Measurements from ENCODE around the gene LTBP2. TPM values are rescaled to one million over a fixed set of nuclear protein-coding genes. Genes with fewer than 3 reads are reported as not detected.

Gene LTBP2
- total RNA-seq, 1 donor from 2014 or later: 2.9 TPM

DNA sequence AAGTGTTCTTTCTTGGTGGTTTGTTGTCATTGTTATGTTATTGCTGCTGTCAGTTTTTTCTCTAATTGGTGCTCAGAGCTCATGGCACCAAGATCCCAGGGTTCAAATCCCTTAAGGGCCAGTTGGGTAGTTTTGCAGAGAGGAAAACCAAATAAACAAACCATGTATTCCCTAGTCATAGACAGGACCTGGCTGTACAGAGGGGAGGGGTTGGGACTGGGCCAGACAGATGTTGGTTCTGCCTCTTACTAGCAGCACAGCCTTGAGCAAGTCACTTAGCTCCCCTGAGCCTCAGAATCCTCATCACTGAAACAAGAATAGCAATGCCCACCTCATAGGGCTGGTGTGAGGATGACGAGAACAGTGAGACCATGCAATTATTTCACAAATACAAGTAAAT, 53.4 kb downstream of the LTBP2 start:
- Mint-ChIP-seq H3K36me3 (no peaks in the 10 kb centered on the region), H3K27ac (no peak overlapping the region)

DNA sequence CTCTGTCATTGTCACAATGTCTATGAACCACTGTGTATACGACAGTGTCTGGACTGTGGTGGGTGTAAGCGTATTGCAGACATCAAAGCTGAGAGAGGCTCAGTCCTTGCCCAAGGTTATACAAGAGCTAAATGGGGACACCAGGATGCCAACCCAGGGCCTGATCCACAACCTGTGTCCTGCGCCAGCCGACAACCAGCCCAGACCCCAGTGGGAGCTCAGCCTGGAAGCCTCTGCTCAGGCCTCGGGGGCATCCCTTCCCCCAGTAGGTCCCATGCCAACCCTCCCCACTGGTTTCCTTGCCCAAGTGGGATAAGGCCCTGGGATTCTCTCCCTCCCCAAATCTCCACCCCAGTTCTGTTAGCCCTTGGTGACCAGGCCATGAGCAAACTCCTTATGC, 54.3 kb downstream of the LTBP2 start:
- Mint-ChIP-seq H3K27ac (no peak overlapping the region), H3K36me3 (no peaks in the 10 kb centered on the region), H3K27me3 (ENCODE audit: low read depth) (no peaks in the 10 kb centered on the region), H3K4me1 (peaks cover 18% of the 10 kb centered on the region), H3K9me3 (no peaks in the 10 kb centered on the region), H3K4me3 (no peak overlapping the region)
- TF ChIP-seq, protein P1, sequence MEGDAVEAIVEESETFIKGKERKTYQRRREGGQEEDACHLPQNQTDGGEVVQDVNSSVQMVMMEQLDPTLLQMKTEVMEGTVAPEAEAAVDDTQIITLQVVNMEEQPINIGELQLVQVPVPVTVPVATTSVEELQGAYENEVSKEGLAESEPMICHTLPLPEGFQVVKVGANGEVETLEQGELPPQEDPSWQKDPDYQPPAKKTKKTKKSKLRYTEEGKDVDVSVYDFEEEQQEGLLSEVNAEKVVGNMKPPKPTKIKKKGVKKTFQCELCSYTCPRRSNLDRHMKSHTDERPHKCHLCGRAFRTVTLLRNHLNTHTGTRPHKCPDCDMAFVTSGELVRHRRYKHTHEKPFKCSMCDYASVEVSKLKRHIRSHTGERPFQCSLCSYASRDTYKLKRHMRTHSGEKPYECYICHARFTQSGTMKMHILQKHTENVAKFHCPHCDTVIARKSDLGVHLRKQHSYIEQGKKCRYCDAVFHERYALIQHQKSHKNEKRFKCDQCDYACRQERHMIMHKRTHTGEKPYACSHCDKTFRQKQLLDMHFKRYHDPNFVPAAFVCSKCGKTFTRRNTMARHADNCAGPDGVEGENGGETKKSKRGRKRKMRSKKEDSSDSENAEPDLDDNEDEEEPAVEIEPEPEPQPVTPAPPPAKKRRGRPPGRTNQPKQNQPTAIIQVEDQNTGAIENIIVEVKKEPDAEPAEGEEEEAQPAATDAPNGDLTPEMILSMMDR (IDR thresholded peaks at IDR 0.05; ENCODE audit: unreplicated experiment): no peak
- no peak for DNase-seq (ENCODE audit: low spot score in 2 of 2, unreplicated experiment in 2 of 2)

More for the DNA sequence above, 53.4 kb downstream of the LTBP2 start:
- DNase-seq (ENCODE audit: low spot score in 2 of 2, unreplicated experiment in 2 of 2): no peak
- H3K27me3 Mint-ChIP-seq (ENCODE audit: low read depth): no peaks in the 10 kb centered on the region
- TF ChIP-seq, protein P1 (IDR thresholded peaks at IDR 0.05; ENCODE audit: unreplicated experiment): no peak
- H3K9me3 Mint-ChIP-seq: no peaks in the 10 kb centered on the region
- H3K4me1 Mint-ChIP-seq: peaks cover 27% of the 10 kb centered on the region
- H3K4me3 Mint-ChIP-seq: no peak overlapping the region

DNA sequence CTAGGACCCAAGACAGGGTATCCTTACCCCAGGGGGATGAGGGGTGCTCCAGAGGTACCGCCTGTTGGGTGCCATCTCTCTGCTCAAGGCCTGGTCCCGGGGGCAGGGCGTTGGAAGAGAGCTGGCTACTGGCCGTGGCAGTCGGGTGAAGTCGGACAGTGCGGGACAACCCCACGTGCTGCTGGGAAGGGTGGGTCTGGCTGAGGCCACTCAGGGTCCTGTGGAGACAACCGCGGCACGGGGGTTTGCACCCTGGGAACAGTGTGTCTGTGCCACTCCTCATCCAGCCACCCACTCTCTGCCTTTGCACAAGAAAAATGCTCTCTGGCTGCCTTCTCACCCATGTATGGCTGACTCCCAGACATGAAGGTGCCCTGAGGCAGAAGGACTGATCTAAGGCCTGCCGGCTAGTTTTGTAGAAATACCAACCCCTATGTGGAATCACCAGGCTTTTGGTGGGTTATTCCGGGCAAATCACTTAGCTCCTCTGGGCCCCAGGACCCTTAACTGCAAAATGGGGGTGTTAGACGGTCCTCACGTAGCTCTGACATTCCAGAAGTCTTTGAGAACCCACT, 56.5 kb downstream of the LTBP2 start:
- Mint-ChIP-seq H3K4me1 (peaks cover 14% of the 10 kb centered on the region), H3K27ac (no peak overlapping the region), H3K9me3 (no peaks in the 10 kb centered on the region), H3K4me3 (no peak overlapping the region), H3K36me3 (no peaks in the 10 kb centered on the region), H3K27me3 (ENCODE audit: low read depth) (no peaks in the 10 kb centered on the region)
- no peak for DNase-seq (ENCODE audit: low spot score in 2 of 2, unreplicated experiment in 2 of 2)
- TF ChIP-seq, protein P1 (IDR thresholded peaks at IDR 0.05; ENCODE audit: unreplicated experiment): no peak

DNA sequence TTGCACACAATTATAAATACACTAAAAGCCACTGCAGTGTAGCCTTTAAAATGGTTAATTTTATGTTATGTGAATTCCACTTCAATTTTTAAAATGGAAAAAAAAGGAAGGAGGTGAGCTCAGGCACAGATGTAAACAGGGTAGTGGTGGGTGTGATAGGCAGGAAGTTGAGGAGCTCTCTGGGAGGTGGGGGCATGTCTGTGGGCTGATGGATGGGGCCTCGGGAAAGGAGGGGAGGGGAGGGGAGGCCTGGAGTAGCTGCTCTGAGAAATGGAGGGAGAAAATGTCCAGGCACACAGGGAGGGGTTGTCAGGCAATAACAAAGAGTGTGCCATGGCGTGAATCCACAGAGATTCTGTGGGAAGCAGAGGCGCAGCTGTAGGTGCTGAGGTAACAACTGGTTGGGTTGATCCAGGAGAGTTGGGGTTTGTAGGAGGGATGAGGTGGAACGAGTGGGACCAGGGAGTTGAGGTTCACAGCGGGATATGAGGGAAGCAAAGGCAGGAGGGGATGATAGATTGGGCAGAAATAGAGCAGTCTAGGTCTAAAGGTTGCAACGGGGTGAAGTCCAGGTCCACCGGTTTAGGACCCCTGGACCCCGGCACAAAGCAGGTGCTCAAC, 57.2 kb downstream of the LTBP2 start:
- Mint-ChIP-seq H3K27ac (no peak overlapping the region), H3K4me1 (peaks cover 14% of the 10 kb centered on the region), H3K4me3 (no peak overlapping the region), H3K36me3 (no peaks in the 10 kb centered on the region), H3K27me3 (ENCODE audit: low read depth) (no peaks in the 10 kb centered on the region), H3K9me3 (no peaks in the 10 kb centered on the region)
- no peak for DNase-seq (ENCODE audit: low spot score in 2 of 2, unreplicated experiment in 2 of 2)
- TF ChIP-seq, protein P1 (IDR thresholded peaks at IDR 0.05; ENCODE audit: unreplicated experiment): no peak

DNA sequence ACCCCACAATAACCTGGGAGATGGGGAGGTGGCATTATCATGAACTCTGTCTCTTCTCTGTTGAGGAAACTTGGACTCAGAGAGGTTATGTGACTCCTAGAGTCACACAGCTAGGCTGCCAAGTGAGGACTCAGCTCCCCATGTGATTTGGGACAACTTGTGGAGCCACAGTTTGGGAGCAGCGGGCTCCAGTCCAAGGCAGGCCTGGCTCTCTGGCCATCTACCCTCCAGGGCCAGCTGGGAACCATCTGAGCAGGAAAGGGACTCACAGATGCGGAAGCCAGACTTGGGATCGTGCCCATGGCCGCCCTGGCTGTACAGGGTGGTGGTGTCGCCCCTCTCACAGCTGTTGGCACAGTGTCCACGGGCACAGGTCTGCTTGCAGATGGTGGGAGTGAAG, 59.4 kb downstream of the LTBP2 start:
- no peak overlapping the region for H3K27ac Mint-ChIP-seq
- H3K27me3 Mint-ChIP-seq (ENCODE audit: low read depth): no peaks in the 10 kb centered on the region
- peaks cover 14% of the 10 kb centered on the region for H3K4me1 Mint-ChIP-seq
- TF ChIP-seq, protein P1 (IDR thresholded peaks at IDR 0.05; ENCODE audit: unreplicated experiment): no peak
- no peak overlapping the region for H3K4me3 Mint-ChIP-seq
- H3K9me3 Mint-ChIP-seq: no peaks in the 10 kb centered on the region
- DNase-seq (ENCODE audit: low spot score in 2 of 2, unreplicated experiment in 2 of 2): no peak
- H3K36me3 Mint-ChIP-seq: no peaks in the 10 kb centered on the region

Data from mesothelial cell of epicardium (in vitro differentiated cells).